ENCODE measurements around the gene SCUBE1. TPM values are rescaled to one million over a fixed set of nuclear protein-coding genes. Genes with fewer than 3 reads are reported as not detected.

The SCUBE1 gene
- total RNA-seq, 3 donors from 2014 or later (not counting 1 experiment from before 2014, with no cell fraction given) = 0.05 to 1.2 (median 0.11) TPM

- intact Hi-C loops (cut with micrococcal nuclease) = loop anchor here (2.0 to 5.0 kb wide), 3 partner anchors 34 to 569 kb away; partner anchors contain the start of gene TSPO
- Mint-ChIP-seq H3K9me3 (no peaks in the 10 kb centered on the region), H3K36me3 (no peaks in the 10 kb centered on the region), H3K4me3 (peak within 1 kb of the TSS; percentile 79), H3K4me1 (peaks cover 9 to 16% of the 10 kb centered on the region in 2 donors), H3K27ac (peak within 1 kb of the TSS; percentile 91 to 93), H3K27me3 (ENCODE audit: low read depth in 2 of 2) (no peaks in the 10 kb centered on the region)
- DNase-seq (peak; percentile 55 to 80), ATAC-seq (peak; percentile 45 to 52 (median 50))
- 3% methylated on average over 71 of the region's 87 CpGs for WGBS (ENCODE audit: insufficient coverage)
- Histone ChIP-seq H3K27me3 (ENCODE audit: control insufficient read depth, insufficient read depth, low read length) (no peaks in the 10 kb centered on the region), H3K9me3 (ENCODE audit: control insufficient read depth, insufficient read depth, low read length) (no peaks in the 10 kb centered on the region), H3K27ac (ENCODE audit: low read length) (peak within 1 kb of the TSS; percentile 85), H3K4me1 (ENCODE audit: control insufficient read depth, insufficient read depth, low read length) (peaks cover 19% of the 10 kb centered on the region), H3K4me3 (ENCODE audit: low read length) (peak within 1 kb of the TSS; percentile 57), H3K36me3 (ENCODE audit: control insufficient read depth, insufficient read depth, low read length) (no peaks in the 10 kb centered on the region)
- TF ChIP-seq CTCF (IDR thresholded peaks at IDR 0.05) = no peak
Measured at GRCh38 chr22:43186272-43187170, 156.7 kb downstream of the SCUBE1 start, which contains the start of gene TTLL12. Gene TTLL12 (minus strand): TSS chr22:43187134. CDS start chr22:43187069, 65 bp downstream.

GRCh38 chr22:43185860-43186261 is 157.3 kb downstream of the SCUBE1 start:
- Mint-ChIP-seq H3K4me3 (peak overlapping the region; percentile 56), H3K4me1 (peaks cover 9 to 16% of the 10 kb centered on the region in 2 donors), H3K27me3 (ENCODE audit: low read depth in 2 of 2) (no peaks in the 10 kb centered on the region), H3K27ac (peak overlapping the region in 1 of 2 donors; percentile 27), H3K36me3 (no peaks in the 10 kb centered on the region), H3K9me3 (no peaks in the 10 kb centered on the region)
- DNase-seq (peak in 1 of 2 donors; percentile 17), ATAC-seq (no peak)
- H3K4me3 ChIP-seq (ENCODE audit: low read length) = no peak overlapping the region
- TF ChIP-seq CTCF (IDR thresholded peaks at IDR 0.05) = no peak
- 76% methylated on average over 12 of the region's 12 CpGs for WGBS (ENCODE audit: insufficient coverage)
- H3K36me3 ChIP-seq (ENCODE audit: control insufficient read depth, insufficient read depth, low read length) = no peaks in the 10 kb centered on the region
- peaks cover 19% of the 10 kb centered on the region for H3K4me1 ChIP-seq (ENCODE audit: control insufficient read depth, insufficient read depth, low read length)
- no peak overlapping the region for H3K27ac ChIP-seq (ENCODE audit: low read length)
- intact Hi-C loops (cut with micrococcal nuclease) = loop anchor here (2.0 to 5.0 kb wide), 3 partner anchors 34 to 569 kb away; partner anchors contain the start of gene TSPO
- no peaks in the 10 kb centered on the region for H3K9me3 ChIP-seq (ENCODE audit: control insufficient read depth, insufficient read depth, low read length)
- no peaks in the 10 kb centered on the region for H3K27me3 ChIP-seq (ENCODE audit: control insufficient read depth, insufficient read depth, low read length)

- ATAC-seq (no peak), DNase-seq (no peak)
- intact Hi-C loops (cut with micrococcal nuclease) = no loop called here
- H3K4me1 Mint-ChIP-seq = peaks cover 9 to 16% of the 10 kb centered on the region in 2 donors
- H3K4me3 Mint-ChIP-seq = no peak overlapping the region
- H3K27ac Mint-ChIP-seq = peak overlapping the region; percentile 10 to 48
- no peak overlapping the region for H3K27ac ChIP-seq (ENCODE audit: low read length)
- WGBS (ENCODE audit: insufficient coverage) = 72% methylated on average over 12 of the region's 12 CpGs
- no peaks in the 10 kb centered on the region for H3K9me3 Mint-ChIP-seq
- no peak for TF ChIP-seq CTCF (IDR thresholded peaks at IDR 0.05)
- H3K27me3 ChIP-seq (ENCODE audit: control insufficient read depth, insufficient read depth, low read length) = no peaks in the 10 kb centered on the region
- no peak overlapping the region for H3K4me3 ChIP-seq (ENCODE audit: low read length)
- peaks cover 19% of the 10 kb centered on the region for H3K4me1 ChIP-seq (ENCODE audit: control insufficient read depth, insufficient read depth, low read length)
- peaks cover 9% of the 10 kb centered on the region for H3K36me3 ChIP-seq (ENCODE audit: control insufficient read depth, insufficient read depth, low read length)
- no peaks in the 10 kb centered on the region for H3K27me3 Mint-ChIP-seq (ENCODE audit: low read depth in 2 of 2)
- H3K36me3 Mint-ChIP-seq = no peaks in the 10 kb centered on the region
- H3K9me3 ChIP-seq (ENCODE audit: control insufficient read depth, insufficient read depth, low read length) = no peaks in the 10 kb centered on the region
Measured at GRCh38 chr22:43183496-43184277, 159.5 kb downstream of the SCUBE1 start.
